Sigmoid colon (tissue), 7 donors: ENCODE results near the gene CASP10. TPM values are rescaled to one million over a fixed set of nuclear protein-coding genes. Genes with fewer than 3 reads are reported as not detected.
A peak's percentile ranks its signal among the peaks of the same experiment; 100 is the strongest.

Source experiments
- DNase-seq: peaks from one replicate; pipeline ENCODE4 v3.0.0-alpha.2; 2019
- H3K27ac ChIP-seq, 4 donors: fragments of 200-600 bp; sonication (generic); one replicate each; pipeline ENCODE4 v1.5.1; 2016 to 2019; ENCODE audit warnings: mild to moderate bottlenecking in 1 of 4
- H3K27me3 ChIP-seq, 3 donors: fragments of 200-600 bp; sonication (generic); one replicate each; pipeline ENCODE4 v1.5.1; 2019; ENCODE audit warnings: mild to moderate bottlenecking in 1 of 3
- H3K36me3 ChIP-seq, 4 donors: fragments of 200-600 bp; sonication (generic); one replicate each; pipeline ENCODE4 v1.5.1; 2016 to 2019
- H3K4me1 ChIP-seq, 4 donors: fragments of 200-600 bp; sonication (generic); one replicate each; pipeline ENCODE4 v1.5.1; 2017 to 2019
- H3K4me3 ChIP-seq, 4 donors: fragments of 200-600 bp; sonication (generic); one replicate each; pipeline ENCODE4 v1.5.1; 2017 to 2019; ENCODE audit warnings: mild to moderate bottlenecking in 2 of 4, moderate library complexity in 1 of 4
- H3K9me3 ChIP-seq, 4 donors: fragments of 200-600 bp in 3 of 4; sonication (generic) in 3 of 4; one replicate each; pipeline versions ENCODE4 v1.5.1 to v1.6.1; 2013 to 2019
- CTCF ChIP-seq, 4 experiments: fragments of 450-650 bp in 3 of 4; fragments of 200-600 bp in 1 of 4; IDR thresholded peaks; one replicate each; pipeline ENCODE4 v1.5.1; 2016 to 2019; ENCODE audit warnings: antibody characterized with exemption in 4 of 4, mild to moderate bottlenecking in 3 of 4, moderate library complexity in 2 of 4
- EP300 ChIP-seq, 4 donors: sonication (generic); formaldehyde crosslinking; IDR thresholded peaks; one replicate each; pipeline ENCODE4 v1.6.1; 2017; ENCODE audit warnings: antibody characterized with exemption in 4 of 4
- POLR2A ChIP-seq, 2 donors: fragments of 450-650 bp; IDR thresholded peaks; one replicate each; pipeline ENCODE4 v1.6.1; 2016; ENCODE audit warnings: antibody characterized with exemption in 2 of 2, mild to moderate bottlenecking in 2 of 2, moderate library complexity in 2 of 2
- POLR2AphosphoS5 ChIP-seq, 4 donors: sonication (generic); formaldehyde crosslinking; IDR thresholded peaks; one replicate each; pipeline ENCODE4 v1.6.1; 2017; ENCODE audit warnings: antibody characterized with exemption in 4 of 4
- WGBS, 2 donors: extraction: QIAGEN DNeasy Blood & Tissue Kit; methylation state at CpG; one replicate each; pipeline ENCODE4 v1.1.7; 2013; 5-methylcytosine and 5-hydroxymethylcytosine counted together
- intact Hi-C: fragments of 100-400 bp; cut with DNase I; formaldehyde crosslinking; loops from one replicate; pipeline ENCODE4 v1.15.1; 2023
- polyA plus RNA-seq, 3 donors: library from polyadenylated mRNA; stranded (reverse); fragments of 200-250 nt; gene quantifications; one replicate each; pipeline ENCODE4 v1.2.3, GENCODE V29; 2013
- total RNA-seq, 4 donors: library from RNA; depleted of rRNA; stranded (reverse); fragments of >200 nt; gene quantifications; one replicate each; pipeline ENCODE4 v1.1.0, GENCODE V29; 2016
- donor health status: healthy with polysubstance abuse.
- donor health status: Bipolar disorder and iron deficiency.
- donor health status: healthy.

CASP10 gene
- total and polyA plus RNA-seq, 7 donors: 3.9 to 26.9 (median 11.4) TPM

GRCh38 chr2:201156036-201156435 lies 26.9 kb upstream of the CASP10 start:
- Histone ChIP-seq H3K4me3 (no peak overlapping the region), H3K27me3 (no peaks in the 10 kb centered on the region), H3K9me3 (no peaks in the 10 kb centered on the region), H3K4me1 (peaks cover 0 to 29% (median 19%) of the 10 kb centered on the region in 4 donors), H3K27ac (peak overlapping the region in 2 of 4 donors; percentile 1 to 11), H3K36me3 (peaks cover 10 to 89% (median 49%) of the 10 kb centered on the region in 4 donors)
- 79 to 94% methylated on average over 6 of the region's 6 CpGs for WGBS, 2 donors
- no peak for DNase-seq
- TF ChIP-seq EP300 (IDR thresholded peaks at IDR 0.05) (no peak), CTCF (IDR thresholded peaks at IDR 0.05) (no peak), POLR2AphosphoS5 (IDR thresholded peaks at IDR 0.05) (no peak), POLR2A (IDR thresholded peaks at IDR 0.05) (no peak)
- intact Hi-C loops: loop anchor here (5.0 kb wide), 2 partner anchors 39 to 84 kb away; partner anchors contain the start of genes CFLAR, HYCC2 and NDUFB3

GRCh38 chr2:201156640-201157039 lies 26.3 kb upstream of the CASP10 start:
- Histone ChIP-seq H3K27me3 (no peaks in the 10 kb centered on the region), H3K4me3 (no peak overlapping the region), H3K36me3 (peaks cover 10 to 94% (median 51%) of the 10 kb centered on the region in 4 donors), H3K27ac (peak overlapping the region in 3 of 4 donors; percentile 35 to 60 (median 39)), H3K9me3 (no peaks in the 10 kb centered on the region), H3K4me1 (peaks cover 0 to 23% (median 14%) of the 10 kb centered on the region in 4 donors)
- TF ChIP-seq POLR2AphosphoS5 (IDR thresholded peaks at IDR 0.05): no peak
- TF ChIP-seq POLR2A (IDR thresholded peaks at IDR 0.05): no peak
- no peak for TF ChIP-seq EP300 (IDR thresholded peaks at IDR 0.05)
- no peak for TF ChIP-seq CTCF (IDR thresholded peaks at IDR 0.05)
- DNase-seq: no peak
- intact Hi-C loops: loop anchor here (5.0 kb wide), 2 partner anchors 39 to 84 kb away; partner anchors contain the start of genes CFLAR, HYCC2 and NDUFB3
- 0 to 55% methylated on average over 1 of the region's 1 CpG for WGBS, 2 donors

GRCh38 chr2:201157694-201158093 lies 25.2 kb upstream of the CASP10 start:
- TF ChIP-seq POLR2A (IDR thresholded peaks at IDR 0.05) (peak in 1 of 2 donors; percentile 1), CTCF (IDR thresholded peaks at IDR 0.05) (no peak)
- Histone ChIP-seq H3K4me1 (peaks cover 0 to 16% (median 10%) of the 10 kb centered on the region in 4 donors), H3K9me3 (no peaks in the 10 kb centered on the region), H3K27ac (peak overlapping the region; percentile 35 to 60 (median 38)), H3K27me3 (no peaks in the 10 kb centered on the region), H3K4me3 (no peak overlapping the region), H3K36me3 (peaks cover 17 to 95% (median 58%) of the 10 kb centered on the region in 4 donors)
- 19 to 30% methylated on average over 4 of the region's 4 CpGs for WGBS, 2 donors
- no peak for DNase-seq
- intact Hi-C loops: loop anchor here (5.0 kb wide), 2 partner anchors 40 to 85 kb away; partner anchors contain the start of genes CFLAR, HYCC2 and NDUFB3

GRCh38 chr2:201158111-201158929 lies 24.6 kb upstream of the CASP10 start:
- 29 to 59% methylated on average over 5 of the region's 5 CpGs for WGBS, 2 donors
- intact Hi-C loops: loop anchor here (5.0 kb wide), 2 partner anchors 41 to 86 kb away; partner anchors contain the start of genes CFLAR, HYCC2 and NDUFB3
- peak; percentile 75 for DNase-seq
- Histone ChIP-seq H3K27me3 (no peaks in the 10 kb centered on the region), H3K4me3 (no peak overlapping the region), H3K9me3 (no peaks in the 10 kb centered on the region), H3K36me3 (peaks cover 19 to 95% (median 58%) of the 10 kb centered on the region in 4 donors), H3K27ac (peak overlapping the region; percentile 35 to 60 (median 38)), H3K4me1 (peaks cover 0 to 20% (median 11%) of the 10 kb centered on the region in 4 donors)
- TF ChIP-seq POLR2AphosphoS5 (IDR thresholded peaks at IDR 0.05) (peak in 3 of 4 donors; percentile 23 to 52 (median 36)), POLR2A (IDR thresholded peaks at IDR 0.05) (no peak), EP300 (IDR thresholded peaks at IDR 0.05) (no peak), CTCF (IDR thresholded peaks at IDR 0.05) (peak; percentile 16 to 70 (median 51))
